Activated T-cell treated with anti-CD3 and anti-CD28 coated beads, Interleukin-2, amount 50 U/mL, for 72 hours (primary cell): ENCODE data around the gene RDX. TPM values are rescaled to one million over a fixed set of nuclear protein-coding genes. Genes with fewer than 3 reads are reported as not detected.
A peak's percentile ranks its signal among the peaks of the same experiment; 100 is the strongest.
"Not testable (repeated sequence)": the region's sequence is repeated elsewhere in the genome, so short reads cannot be mapped to it uniquely, and the experiment has no call there.

Experiments
- ATAC-seq, 2 donors: fragments of 150-1000 bp; cut with Tn5 transposase; replicated peaks in 1 of 2; 2 replicates each; pipeline ENCODE4 v1.10.0; 2021; ENCODE audit warnings: moderate library complexity in 2 of 2, mild to moderate bottlenecking in 1 of 2
- DNase-seq, 2 donors: peaks; one replicate each; pipeline ENCODE4 v3.0.0; 2021 to 2022; ENCODE audit warnings: mixed read lengths in 1 of 2
- H3K27ac Mint-ChIP-seq: one replicate; pipeline ENCODE4 v1.8.0; 2022; ENCODE audit warnings: mild to moderate bottlenecking, moderate library complexity, mixed read lengths
- H3K27me3 Mint-ChIP-seq: one replicate; pipeline ENCODE4 v1.8.0; 2022; ENCODE audit warnings: low read depth, mixed read lengths
- H3K36me3 Mint-ChIP-seq, 2 donors: one replicate each; pipeline ENCODE4 v1.8.0; 2022; ENCODE audit warnings: mixed read lengths in 2 of 2, mild to moderate bottlenecking in 1 of 2; ENCODE audit not compliant: insufficient read depth in 2 of 2
- H3K4me1 Mint-ChIP-seq: one replicate; pipeline ENCODE4 v1.8.0; 2022; ENCODE audit warnings: low read depth, mixed read lengths
- H3K4me3 Mint-ChIP-seq, 2 donors: one replicate each; pipeline ENCODE4 v1.8.0; 2022; ENCODE audit warnings: mild to moderate bottlenecking in 2 of 2, mixed read lengths in 2 of 2, moderate library complexity in 2 of 2
- H3K9me3 Mint-ChIP-seq, 2 donors: one replicate each; pipeline ENCODE4 v1.8.0; 2022; ENCODE audit warnings: mixed read lengths in 2 of 2
- total RNA-seq, 2 donors: library from RNA; stranded (reverse); gene quantifications; one replicate each; pipeline ENCODE4 v1.2.3, GENCODE V29; 2022

The RDX gene
- total RNA-seq, 2 donors from 2014 or later: 49.0 to 56.5 TPM

DNA sequence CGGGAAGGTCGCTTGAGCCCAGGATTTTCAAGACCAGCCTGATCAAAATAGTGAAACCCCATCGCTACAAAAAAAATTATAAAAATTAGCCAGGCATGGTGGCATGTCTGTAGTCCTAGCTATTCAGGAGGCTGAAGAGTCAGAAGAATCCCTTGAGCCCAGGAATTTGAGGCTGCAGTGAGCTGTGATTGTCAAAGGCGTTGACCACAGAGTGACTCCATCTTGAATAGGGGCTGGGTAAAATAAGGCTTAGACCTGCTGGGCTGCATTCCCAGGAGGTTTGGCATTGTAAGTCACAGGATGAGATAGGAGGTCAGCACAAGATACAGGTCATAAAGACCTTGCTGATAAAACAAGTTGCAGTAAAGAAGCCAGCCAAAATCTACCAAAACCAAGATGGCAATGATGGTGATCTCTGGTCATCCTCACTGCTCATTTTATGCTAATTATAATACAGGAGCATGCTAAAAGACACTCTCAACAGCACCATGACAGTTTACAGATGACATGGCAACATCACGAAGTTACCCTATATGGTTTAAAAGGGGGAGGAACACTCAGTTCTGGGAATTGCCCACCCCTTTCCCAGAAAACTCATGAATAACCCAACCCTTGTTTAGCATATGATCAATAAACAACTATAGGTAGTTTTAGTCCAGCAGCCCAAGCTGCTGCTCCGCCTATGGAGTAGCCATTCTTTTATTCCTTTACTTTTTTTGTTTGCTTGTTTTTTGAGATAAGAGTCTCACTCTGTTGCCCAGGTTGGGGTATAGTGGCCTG lies 2.8 kb upstream of the RDX start:
- H3K36me3 Mint-ChIP-seq: peaks cover 0 to 1% of the 10 kb centered on the region in 2 donors
- no peak overlapping the region for H3K4me3 Mint-ChIP-seq
- ATAC-seq (no peak), DNase-seq (peak in 1 of 2 donors; percentile 15)
- H3K9me3 Mint-ChIP-seq: peaks cover 2% of the 10 kb centered on the region in 2 donors
- H3K27ac Mint-ChIP-seq: no peak overlapping the region
- peaks cover 9% of the 10 kb centered on the region for H3K27me3 Mint-ChIP-seq
- H3K4me1 Mint-ChIP-seq: peaks cover 46% of the 10 kb centered on the region

DNA sequence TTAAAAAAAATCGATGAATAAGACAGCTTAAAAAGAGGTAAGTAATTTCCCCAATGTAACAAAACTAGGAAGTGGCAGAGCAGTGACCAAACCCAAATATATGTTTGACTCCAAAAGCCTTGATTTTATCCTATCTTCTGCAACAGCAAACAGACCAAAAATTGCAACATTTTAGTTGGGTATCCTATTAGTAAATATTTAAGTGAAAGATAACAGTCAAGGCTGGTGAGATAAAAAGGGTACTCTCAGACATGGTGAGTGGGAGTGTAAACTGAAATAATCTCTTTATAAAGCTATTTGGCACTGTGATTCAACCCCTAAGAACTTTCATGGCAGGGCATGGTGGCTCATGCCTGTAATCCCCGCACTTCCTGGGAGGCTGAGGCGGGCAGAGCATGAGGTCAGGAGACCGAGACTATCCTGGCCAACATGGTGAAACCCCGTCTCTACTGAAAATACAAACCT lies 1.9 kb upstream of the RDX start:
- peaks cover 54% of the 10 kb centered on the region for H3K4me1 Mint-ChIP-seq
- ATAC-seq: no peak
- H3K36me3 Mint-ChIP-seq: peaks cover 0 to 1% of the 10 kb centered on the region in 2 donors
- no peak for DNase-seq
- peaks cover 2% of the 10 kb centered on the region in 2 donors for H3K9me3 Mint-ChIP-seq
- H3K4me3 Mint-ChIP-seq: no peak overlapping the region
- H3K27ac Mint-ChIP-seq: no peak overlapping the region
- H3K27me3 Mint-ChIP-seq: peaks cover 9% of the 10 kb centered on the region

DNA sequence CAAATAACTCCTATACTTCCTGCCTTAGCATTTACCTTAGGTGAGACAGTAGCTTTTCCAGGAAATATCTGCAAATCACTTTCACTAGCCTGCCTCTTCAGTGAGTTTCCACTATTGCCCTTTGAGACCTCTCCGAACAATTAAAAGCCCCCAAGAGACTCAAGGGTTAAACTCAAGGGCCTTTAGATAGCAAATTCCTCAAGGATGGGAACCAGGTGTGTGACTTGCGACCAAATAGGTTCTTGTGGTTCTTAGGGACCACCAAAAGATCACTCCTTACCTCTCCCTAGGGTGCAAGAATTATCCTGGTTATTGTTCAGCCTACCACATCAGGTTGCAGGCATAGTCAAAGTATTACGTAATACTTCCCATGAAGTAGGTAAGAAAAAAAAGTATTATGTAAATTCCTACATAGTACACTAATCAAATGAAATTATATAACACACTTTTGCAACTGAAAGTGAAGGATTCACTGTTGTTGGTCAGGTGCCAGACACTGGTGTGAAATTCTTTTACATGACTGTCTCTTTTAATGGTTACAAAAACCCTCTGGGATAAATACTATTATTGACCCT lies 1.4 kb upstream of the RDX start:
- H3K36me3 Mint-ChIP-seq: peaks cover 0 to 1% of the 10 kb centered on the region in 2 donors
- no peak for ATAC-seq
- peaks cover 2% of the 10 kb centered on the region in 2 donors for H3K9me3 Mint-ChIP-seq
- no peak overlapping the region for H3K27ac Mint-ChIP-seq
- H3K4me3 Mint-ChIP-seq: peak overlapping the region in 1 of 2 donors; percentile 42
- no peak for DNase-seq
- H3K27me3 Mint-ChIP-seq: peaks cover 9% of the 10 kb centered on the region
- peaks cover 57% of the 10 kb centered on the region for H3K4me1 Mint-ChIP-seq

DNA sequence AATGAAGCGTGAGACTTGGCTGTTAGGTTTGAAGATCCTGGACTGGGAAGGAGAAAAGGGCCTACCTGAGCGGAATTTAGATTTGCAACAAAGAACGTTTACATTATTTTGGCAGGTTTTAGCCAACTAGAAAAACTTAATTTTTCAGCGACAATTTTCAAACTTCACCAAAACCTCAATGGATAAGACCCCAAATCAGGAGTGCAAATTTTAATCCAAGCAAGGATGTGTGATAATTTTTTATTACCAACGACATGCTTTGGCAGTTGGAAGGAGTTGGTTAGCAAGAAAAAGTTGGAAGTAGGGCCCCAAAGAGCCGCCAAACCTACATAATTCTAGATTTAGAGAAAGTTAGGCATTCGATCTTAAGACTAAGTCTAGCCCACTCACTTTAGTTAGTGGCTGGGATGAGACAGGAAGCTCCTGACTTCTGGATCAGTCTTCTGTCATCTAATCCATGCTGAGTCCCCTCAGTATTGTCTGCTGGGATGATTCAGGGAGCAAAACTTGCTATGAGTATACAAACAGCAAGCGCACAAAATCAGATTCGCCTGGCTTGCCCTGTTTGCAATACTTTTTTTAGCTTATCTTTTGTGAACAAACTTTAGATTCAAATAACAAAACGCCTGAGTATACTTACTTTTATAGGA lies 787 bp upstream of the RDX start:
- peak overlapping the region; percentile 34 for H3K27ac Mint-ChIP-seq
- DNase-seq: no peak

DNA sequence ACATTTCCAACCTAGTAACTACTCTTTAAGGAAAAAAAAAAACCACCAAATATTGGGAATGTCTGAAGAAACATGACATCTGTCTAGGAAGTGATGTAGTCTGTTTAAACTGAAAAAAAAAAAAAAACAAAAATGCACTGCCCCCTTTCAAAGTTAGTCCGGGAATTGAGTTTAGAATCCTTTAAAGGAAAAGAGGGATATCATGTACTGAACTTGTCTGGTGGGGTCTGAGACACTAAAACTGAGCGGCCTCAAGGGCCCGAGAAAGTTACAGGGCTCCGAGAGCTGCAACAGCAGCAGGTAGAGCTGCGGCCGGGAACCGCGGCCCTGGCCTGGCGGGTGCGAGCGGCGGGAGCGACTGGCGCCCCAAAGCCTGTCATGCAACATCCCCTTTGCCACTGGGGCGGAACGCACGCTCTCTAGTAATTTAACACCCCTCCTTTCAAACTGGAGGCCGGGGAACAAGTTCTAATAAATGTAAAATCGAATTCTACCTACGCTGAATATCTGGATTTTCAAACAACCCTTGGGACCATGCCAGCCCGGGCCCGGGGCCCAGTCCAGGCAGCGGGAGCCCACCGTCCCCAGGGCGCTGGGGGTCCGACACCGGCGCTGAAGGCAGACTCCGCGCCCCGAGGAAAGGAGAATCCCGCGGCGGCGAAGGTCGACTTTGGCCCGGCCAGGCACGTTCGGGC lies 736 bp downstream of the RDX start:
- Mint-ChIP-seq H3K27me3 (peaks cover 9% of the 10 kb centered on the region), H3K4me3 (peak overlapping the region; percentile 93 to 97)

More for the DNA sequence above, 787 bp upstream of the RDX start:
- Mint-ChIP-seq H3K36me3 (peaks cover 0 to 1% of the 10 kb centered on the region in 2 donors), H3K9me3 (peaks cover 2% of the 10 kb centered on the region in 2 donors), H3K4me3 (peak overlapping the region; percentile 42 to 64), H3K27me3 (peaks cover 9% of the 10 kb centered on the region), H3K4me1 (peaks cover 58% of the 10 kb centered on the region)
- ATAC-seq: no peak

DNA sequence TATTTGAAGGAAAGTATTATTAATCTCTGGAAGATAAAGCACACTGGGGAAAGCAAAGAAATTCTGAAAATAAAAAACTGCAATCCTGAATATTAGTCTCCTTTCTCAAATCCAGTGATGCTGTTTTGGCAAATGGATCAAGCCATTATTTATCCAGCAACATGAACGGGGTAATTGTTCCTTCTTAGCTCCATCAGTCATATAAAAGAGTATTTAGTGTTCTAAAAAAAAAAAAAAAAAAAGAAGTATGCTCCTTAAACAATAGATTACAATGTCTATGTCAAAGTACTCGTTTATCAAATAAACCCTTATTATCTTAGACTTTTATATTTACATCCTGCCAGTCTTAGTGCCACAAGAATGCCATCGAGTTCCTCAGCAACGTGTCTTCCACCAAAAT lies 1.3 kb downstream of the RDX start:
- peaks cover 2% of the 10 kb centered on the region in 2 donors for H3K9me3 Mint-ChIP-seq
- H3K4me3 Mint-ChIP-seq: peak overlapping the region; percentile 93 to 97
- H3K4me1 Mint-ChIP-seq: peaks cover 70% of the 10 kb centered on the region
- ATAC-seq (no peak), DNase-seq (no peak)
- H3K36me3 Mint-ChIP-seq: peaks cover 0 to 1% of the 10 kb centered on the region in 2 donors
- H3K27me3 Mint-ChIP-seq: peaks cover 6% of the 10 kb centered on the region
- peak overlapping the region; percentile 75 for H3K27ac Mint-ChIP-seq

More for the DNA sequence above, 736 bp downstream of the RDX start:
- DNase-seq (peak; percentile 68 to 74), ATAC-seq (peak; percentile 62 to 68)
- H3K27ac Mint-ChIP-seq: peak overlapping the region; percentile 87
- peaks cover 73% of the 10 kb centered on the region for H3K4me1 Mint-ChIP-seq
- H3K36me3 Mint-ChIP-seq: peaks cover 0 to 1% of the 10 kb centered on the region in 2 donors
- H3K9me3 Mint-ChIP-seq: peaks cover 2% of the 10 kb centered on the region in 2 donors

DNA sequence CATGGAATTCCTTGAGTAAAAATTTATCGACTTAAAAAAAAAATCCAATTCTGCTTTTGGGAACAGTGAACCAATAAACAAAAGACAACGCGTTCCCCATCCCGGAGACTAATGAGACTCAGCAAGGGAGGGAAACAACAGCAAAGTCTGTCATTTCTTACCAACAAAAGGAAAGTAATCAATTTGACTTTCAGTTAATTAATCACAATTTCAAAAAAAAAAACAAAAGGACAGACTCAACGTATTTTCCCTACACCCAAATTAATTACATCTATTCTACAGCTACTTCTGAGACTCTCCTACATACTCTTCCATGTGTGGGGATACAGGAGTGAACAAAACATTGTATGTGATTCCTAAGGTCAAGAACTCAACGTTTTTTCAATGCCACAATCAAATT lies 1.9 kb downstream of the RDX start:
- DNase-seq: no peak
- Mint-ChIP-seq H3K4me1 (peaks cover 69% of the 10 kb centered on the region), H3K27ac (peak overlapping the region; percentile 75), H3K4me3 (peak overlapping the region; percentile 93 to 97), H3K9me3 (peaks cover 2% of the 10 kb centered on the region in 2 donors), H3K27me3 (no peaks in the 10 kb centered on the region), H3K36me3 (peaks cover 0 to 1% of the 10 kb centered on the region in 2 donors)
- no peak for ATAC-seq

DNA sequence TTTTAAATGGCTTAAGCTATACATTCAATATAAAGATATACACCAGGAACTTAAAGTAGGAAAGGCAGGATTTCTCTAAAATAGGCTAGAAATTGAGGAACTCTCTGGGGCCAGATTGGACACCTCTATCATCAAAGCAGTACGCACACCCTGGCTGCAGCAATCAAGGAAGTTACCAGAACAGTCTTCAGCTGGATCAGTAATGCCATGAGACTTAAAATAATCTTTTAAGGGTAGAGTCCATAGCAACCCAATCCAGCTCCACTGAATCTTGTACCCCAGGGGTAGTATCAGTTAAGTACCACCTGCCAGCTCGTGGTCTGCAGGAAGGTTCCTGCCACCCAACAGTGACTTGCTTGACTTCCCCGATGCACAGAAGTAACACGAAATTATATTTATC lies 3.0 kb downstream of the RDX start:
- peak overlapping the region; percentile 93 to 97 for H3K4me3 Mint-ChIP-seq

DNA sequence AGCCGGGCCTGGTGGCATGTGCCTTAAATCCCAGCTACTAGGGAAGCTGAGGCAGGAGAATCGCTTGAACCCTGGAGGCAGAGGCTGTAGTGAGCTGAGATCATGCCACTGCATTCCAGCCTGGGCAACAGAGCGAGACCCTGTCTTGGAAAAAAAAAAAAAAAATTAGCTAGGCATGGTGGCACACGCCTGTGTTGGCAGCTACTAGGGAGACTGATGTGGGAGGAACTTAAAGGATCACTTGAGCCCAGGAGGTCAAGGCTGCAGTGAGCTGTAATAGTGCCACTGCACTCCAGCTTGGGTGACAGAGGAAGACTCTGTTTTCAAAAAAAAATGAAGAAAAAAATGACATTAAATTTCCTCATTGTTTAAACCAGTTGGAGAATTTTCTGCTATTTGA lies 4.3 kb downstream of the RDX start:
- H3K4me1 Mint-ChIP-seq: peaks cover 63% of the 10 kb centered on the region
- ATAC-seq, H3K27me3 Mint-ChIP-seq, DNase-seq, H3K9me3 Mint-ChIP-seq, H3K36me3 Mint-ChIP-seq, H3K27ac Mint-ChIP-seq, H3K4me3 Mint-ChIP-seq: not testable (repeated sequence)

More for the DNA sequence above, 3.0 kb downstream of the RDX start:
- Mint-ChIP-seq H3K27ac (peak overlapping the region; percentile 38), H3K4me1 (peaks cover 65% of the 10 kb centered on the region), H3K27me3 (no peaks in the 10 kb centered on the region), H3K36me3 (peaks cover 0 to 4% of the 10 kb centered on the region in 2 donors), H3K9me3 (no peaks in the 10 kb centered on the region)
- ATAC-seq: no peak
- no peak for DNase-seq

DNA sequence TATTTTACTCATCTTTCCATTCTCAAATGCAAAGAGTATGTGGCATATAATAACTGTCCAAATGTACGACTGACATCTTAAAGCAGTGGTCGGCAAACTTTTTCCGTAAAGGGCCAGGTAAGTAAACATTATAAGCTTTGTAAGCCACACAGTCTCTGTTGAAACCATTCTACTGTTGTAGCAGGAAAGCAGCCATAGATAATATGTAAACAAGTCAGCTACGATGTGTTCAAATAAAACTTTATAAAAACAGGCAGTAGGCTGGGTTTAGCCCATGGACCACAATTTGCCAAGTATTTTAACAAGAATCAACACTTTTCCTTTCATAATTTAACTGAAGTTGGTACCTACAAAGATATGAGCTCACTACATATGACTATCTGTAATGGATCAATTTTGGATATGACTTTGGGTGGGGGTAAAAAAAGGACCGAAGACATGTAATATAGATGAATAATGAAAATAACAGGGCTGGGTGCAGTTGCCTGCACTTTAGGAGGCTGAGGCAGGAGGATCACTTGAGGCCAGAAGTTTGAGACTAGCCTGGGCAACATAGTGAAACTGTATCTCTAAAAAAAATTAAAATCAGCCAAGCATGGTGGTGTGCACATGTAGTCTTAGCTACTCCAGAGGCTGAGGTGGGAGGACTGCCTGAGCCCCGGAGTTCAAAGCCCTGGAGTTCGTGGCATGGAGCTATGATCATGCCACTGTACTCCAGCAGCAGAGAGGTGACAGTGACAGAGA lies 5.7 kb downstream of the RDX start:
- H3K4me1 Mint-ChIP-seq: peaks cover 65% of the 10 kb centered on the region
- H3K27ac Mint-ChIP-seq: peak overlapping the region; percentile 6
- H3K36me3 Mint-ChIP-seq: peaks cover 4 to 7% of the 10 kb centered on the region in 2 donors
- H3K4me3 Mint-ChIP-seq: peak overlapping the region; percentile 14 to 35
- ATAC-seq (no peak), DNase-seq (no peak)
- H3K27me3 Mint-ChIP-seq: no peaks in the 10 kb centered on the region
- H3K9me3 Mint-ChIP-seq: no peaks in the 10 kb centered on the region

DNA sequence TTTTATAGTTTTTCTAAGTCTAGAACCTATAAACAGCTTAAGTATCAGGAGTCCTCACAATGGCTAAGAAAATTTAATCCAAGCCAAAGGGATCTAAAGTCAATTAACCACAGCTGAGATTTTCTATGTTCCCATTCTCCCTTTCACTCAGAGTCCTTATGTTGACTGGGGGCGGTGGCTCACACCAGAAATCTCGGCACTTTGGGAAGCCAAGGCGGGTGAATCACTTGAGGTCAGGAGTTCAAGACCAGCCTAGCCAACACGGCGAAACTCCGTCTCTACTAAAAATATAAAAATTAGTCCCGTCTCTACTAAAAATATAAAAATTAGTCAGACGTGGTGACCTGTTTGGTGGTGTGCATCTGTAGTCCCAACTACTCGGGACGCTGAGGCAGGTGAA lies 6.9 kb downstream of the RDX start:
- Mint-ChIP-seq H3K27me3 (no peaks in the 10 kb centered on the region), H3K4me3 (no peak overlapping the region), H3K4me1 (peaks cover 53% of the 10 kb centered on the region), H3K27ac (no peak overlapping the region), H3K9me3 (no peaks in the 10 kb centered on the region), H3K36me3 (peaks cover 4 to 5% of the 10 kb centered on the region in 2 donors)
- ATAC-seq: no peak
- DNase-seq: no peak

DNA sequence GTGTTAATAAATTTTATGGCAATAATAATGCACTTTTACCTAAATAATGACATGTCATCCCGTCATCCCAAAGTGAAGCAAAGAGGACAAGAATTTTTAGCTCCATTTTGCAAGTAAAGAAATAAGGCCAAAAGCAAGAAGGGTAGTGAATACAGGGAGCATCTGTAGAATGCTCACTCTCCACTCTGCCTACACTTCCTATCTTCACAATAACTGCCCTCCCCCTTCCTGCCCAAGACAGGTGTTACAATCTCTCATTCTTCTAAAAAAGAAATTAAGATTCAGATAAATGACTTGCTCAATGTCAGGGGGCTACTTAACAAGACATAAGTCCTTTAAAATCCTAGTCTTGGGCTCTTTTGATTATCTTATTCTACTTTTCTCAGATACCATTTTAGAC lies 8.9 kb downstream of the RDX start:
- no peak overlapping the region for H3K4me3 Mint-ChIP-seq
- DNase-seq: no peak
- H3K9me3 Mint-ChIP-seq: no peaks in the 10 kb centered on the region
- H3K4me1 Mint-ChIP-seq: peaks cover 39% of the 10 kb centered on the region
- H3K27me3 Mint-ChIP-seq: no peaks in the 10 kb centered on the region
- ATAC-seq: no peak
- H3K36me3 Mint-ChIP-seq: peaks cover 4 to 5% of the 10 kb centered on the region in 2 donors
- no peak overlapping the region for H3K27ac Mint-ChIP-seq
